HEK293T (cell line): ENCODE data around the gene VDR.

Experiments used
- FOXK2 ChIP-seq: fragments of 450-650 bp; IDR thresholded peaks from 2 replicates; pipeline ENCODE4 v1.6.1; 2016; ENCODE audit warnings: mild to moderate bottlenecking
- SUZ12 ChIP-seq: fragments of 450-650 bp; IDR thresholded peaks from 2 replicates; pipeline ENCODE4 v1.6.1; 2016; ENCODE audit warnings: mild to moderate bottlenecking

GRCh38 chr12:47849261-47849660, 55.5 kb downstream of the VDR start:
- TF ChIP-seq FOXK2 (no peak), SUZ12 (no peak)
